ENCODE measurements around the gene AGTRAP.

AGTRAP gene, protein sequence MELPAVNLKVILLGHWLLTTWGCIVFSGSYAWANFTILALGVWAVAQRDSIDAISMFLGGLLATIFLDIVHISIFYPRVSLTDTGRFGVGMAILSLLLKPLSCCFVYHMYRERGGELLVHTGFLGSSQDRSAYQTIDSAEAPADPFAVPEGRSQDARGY

GRCh38 chr1:11735854-11736745, at the start of gene AGTRAP:
Gene AGTRAP (plus strand): TSS chr1:11736136. CDS start chr1:11736209, 73 bp downstream.
- peak; percentile 83 for DNase-seq (ENCODE audit: low read depth)

GRCh38 chr1:11688506-11688905, 47.4 kb upstream of the AGTRAP start:
- DNase-seq (ENCODE audit: low read depth): no peak

- DNase-seq (ENCODE audit: low read depth): no peak
Measured at GRCh38 chr1:11690397-11691301, 45.3 kb upstream of the AGTRAP start.

GRCh38 chr1:11691302-11691914, 44.5 kb upstream of the AGTRAP start, which contains the start of gene DRAXIN:
Gene DRAXIN (plus strand): TSS chr1:11691710. CDS start chr1:11706259, 14,549 bp downstream.
- DNase-seq (ENCODE audit: low read depth): no peak

DNA sequence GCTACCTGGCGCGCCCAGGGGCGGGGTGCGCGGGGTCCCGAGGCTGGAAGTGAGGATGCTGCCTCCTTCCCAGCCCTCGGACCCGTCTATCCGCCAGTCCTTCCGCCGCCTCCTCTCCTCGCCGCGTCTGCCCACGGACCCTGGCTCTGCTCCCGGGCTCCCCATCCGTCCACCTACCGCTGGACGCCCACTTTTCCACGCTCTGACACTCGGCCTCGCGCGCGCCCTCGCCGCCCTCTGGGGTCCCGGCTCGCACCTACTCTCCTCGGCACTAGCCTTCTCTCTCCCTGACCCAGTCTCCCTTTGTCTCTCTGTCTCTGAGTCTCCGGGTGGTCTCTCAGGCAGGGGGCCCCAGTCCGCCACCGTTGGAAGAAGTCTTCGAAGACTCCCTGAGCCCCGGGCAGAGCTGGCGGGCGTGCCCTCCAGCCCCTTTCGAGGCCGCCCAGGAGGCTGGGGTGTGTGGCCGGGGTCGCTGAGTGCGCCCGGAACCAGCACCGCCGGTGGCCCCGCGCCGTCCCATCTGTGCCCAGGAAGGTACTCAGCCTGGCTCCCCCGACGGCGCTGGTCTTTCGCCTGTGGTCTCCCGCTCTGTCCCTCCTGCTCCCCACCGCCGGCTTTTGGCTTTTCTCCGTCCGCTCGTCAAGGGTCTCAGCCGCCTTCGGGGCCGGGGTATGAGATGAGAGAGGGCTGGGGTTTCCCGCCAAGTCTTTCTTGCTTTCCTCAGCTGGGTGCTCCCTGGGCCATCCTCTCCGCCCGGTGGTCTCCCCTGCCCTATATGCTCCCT, 43.8 kb upstream of the AGTRAP start:
- no peak for DNase-seq (ENCODE audit: low read depth)

DNA sequence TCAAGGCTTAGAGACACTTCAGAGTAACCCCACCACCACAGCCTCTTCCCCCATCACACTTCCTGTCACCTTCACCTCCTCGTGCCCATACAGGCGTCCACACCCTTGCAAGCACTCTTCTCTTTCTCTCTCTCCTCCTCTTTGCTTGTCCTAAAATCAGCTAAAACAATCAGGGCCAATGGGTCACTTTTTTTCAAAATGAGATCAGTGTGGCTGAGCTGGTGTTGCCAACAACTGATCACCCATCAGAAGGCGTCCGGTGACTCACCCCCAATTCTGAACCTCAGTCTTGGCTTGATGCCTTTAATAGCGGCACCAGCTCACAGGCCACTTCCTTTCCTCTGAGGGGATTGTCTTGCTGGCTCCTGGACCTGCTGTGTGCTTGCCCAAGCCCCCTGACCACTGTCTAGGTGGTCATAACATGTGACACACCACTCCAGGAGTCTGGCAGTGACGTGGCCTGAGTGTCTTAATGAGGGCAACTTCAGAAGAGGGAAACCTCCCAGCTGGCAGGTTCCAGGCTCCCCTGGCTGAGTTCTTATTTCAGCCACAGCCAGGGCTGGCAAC, 42.8 kb upstream of the AGTRAP start:
- peak; percentile 87 for DNase-seq (ENCODE audit: low read depth)

DNA sequence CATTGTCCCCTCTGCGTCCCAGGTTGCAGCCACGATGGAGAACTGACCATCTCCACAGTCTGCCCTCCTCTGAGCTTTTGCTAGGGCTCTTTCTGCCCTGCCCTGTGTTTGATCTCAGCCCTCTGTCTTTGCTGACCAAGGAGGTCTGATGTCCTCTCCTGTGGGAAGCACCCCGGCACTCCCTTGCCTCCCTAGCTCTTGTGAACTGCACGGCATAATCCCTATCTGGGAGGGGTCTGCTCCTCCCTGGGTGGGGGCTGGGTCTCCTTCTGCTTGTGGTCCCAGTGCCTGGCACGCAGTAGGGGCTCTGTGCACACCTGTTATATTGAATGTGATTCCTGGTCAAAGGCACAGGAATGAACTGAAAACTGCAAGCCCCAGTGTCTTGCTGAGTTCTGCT, 42.0 kb upstream of the AGTRAP start:
- DNase-seq (ENCODE audit: low read depth): no peak

DNA sequence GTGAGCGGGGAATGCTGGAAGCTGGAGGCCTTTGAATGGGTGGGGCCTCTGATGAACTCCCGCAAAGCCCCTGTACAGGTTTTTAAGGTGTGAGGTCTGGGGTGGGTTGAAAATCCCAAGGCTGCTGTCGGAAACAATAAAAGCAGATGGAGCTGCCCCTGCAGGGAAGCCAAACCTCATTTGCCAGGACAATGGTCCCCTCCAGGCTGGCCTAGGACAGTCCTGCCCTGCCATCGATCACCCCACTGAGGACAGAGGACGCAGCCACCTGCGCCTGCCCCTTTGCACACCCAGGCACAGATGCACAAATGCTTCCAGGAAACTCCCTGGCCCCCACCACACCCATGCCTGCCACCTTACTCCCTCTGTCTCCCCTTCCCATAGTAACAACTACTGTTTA, 40.1 kb upstream of the AGTRAP start:
- no peak for DNase-seq (ENCODE audit: low read depth)

DNA sequence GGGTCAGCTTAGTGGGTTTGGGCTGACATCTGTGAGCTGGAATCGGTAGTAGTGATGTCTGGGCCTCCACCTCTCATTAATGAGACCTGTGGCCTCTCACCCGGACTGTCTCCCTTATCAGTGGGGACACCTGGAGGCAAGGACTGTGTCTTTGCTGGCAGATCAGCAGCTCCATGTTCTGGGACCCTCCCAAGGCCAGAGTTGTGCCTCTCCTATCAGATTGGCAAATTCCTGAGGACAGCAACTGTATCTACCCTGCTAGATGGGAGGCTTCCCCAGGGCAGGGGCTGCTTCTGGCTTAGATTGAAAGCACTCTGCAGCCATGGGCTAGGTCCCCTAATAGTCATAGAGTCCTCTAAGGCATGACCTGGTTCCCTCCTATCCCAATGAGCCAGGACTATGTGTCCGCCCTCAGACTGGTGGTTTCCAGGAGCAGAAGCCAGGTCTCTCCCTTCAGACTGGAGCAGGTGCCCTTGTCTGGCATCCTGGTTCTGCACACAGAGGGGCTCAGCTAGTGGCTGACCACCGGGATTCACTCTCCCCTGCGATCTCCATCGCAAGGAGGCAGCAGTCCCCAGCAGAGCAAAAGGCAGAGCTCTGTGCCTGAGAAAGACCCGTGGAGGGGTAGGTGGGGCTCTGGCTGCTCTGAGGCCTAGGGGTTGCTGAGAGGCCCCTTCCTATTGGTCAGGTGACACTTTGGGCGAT, 38.6 kb upstream of the AGTRAP start:
- DNase-seq (ENCODE audit: low read depth): no peak

- no peak for DNase-seq (ENCODE audit: low read depth)
Measured at GRCh38 chr1:11697893-11698210, 38.1 kb upstream of the AGTRAP start.

- DNase-seq (ENCODE audit: low read depth): no peak
Measured at GRCh38 chr1:11700601-11701467, 35.1 kb upstream of the AGTRAP start.

DNA sequence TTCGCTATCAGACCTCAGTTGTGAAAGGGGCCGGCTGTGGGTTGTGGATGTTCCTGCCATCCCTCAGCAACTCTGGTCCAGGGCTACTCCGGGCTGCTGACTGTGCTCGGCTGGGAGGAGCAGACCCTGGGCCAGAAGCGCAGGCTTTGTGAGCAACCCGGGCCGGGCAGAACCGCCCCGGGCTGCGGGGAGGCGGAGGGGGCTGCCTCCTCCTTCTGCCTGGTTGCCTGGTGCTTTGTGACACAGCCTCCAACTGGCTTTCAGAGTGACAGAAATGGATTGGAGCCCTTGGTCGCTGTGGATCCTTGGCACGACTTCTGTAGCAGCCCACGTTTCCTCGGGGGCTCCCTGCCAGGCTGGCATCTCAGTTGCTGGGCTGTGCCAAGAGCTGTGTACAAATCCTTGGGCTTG, 34.4 kb upstream of the AGTRAP start:
- DNase-seq (ENCODE audit: low read depth): no peak

- DNase-seq (ENCODE audit: low read depth): no peak
Measured at GRCh38 chr1:11701981-11702803, 33.7 kb upstream of the AGTRAP start.

DNA sequence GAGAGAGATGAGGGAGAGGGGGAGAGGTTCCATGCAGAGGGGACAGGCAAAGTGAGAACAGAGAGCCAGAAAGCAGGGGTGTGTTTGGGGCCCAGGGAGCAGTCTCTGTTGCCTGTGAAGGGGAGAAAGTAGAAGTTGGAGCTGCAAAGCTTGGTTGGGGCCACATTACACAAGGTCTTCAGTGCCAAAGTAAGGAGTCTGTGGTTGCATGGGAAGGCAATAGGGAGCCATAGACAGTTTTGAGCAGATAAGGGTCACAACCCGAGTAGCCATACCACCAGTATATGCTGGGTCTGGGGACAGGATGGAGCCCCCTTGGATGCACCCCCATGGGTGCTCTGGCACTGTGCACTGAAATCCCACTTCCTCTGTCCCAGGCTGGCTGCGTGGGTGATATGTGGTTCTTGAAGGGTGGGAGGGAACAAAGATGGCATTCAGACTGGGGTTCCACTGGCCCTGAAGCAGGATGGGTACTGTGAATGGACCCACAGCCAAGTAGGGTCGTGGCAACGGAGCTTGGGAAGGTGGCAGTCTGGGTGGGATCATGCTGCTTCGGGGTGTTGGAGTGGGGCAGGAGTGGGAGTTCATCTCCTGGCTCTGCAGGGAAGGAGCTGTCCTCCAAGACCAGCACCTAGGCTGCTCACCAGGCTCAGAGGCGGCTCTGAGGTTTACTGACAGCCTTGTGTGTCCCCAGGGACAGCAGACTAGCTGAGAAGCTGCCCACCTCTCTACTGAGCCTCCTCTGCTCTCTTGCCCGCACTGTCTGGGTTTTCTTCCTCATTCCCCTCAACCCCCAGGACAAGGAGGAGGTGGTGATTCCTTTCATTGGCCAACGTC, 32.4 kb upstream of the AGTRAP start:
- no peak for DNase-seq (ENCODE audit: low read depth)

DNA sequence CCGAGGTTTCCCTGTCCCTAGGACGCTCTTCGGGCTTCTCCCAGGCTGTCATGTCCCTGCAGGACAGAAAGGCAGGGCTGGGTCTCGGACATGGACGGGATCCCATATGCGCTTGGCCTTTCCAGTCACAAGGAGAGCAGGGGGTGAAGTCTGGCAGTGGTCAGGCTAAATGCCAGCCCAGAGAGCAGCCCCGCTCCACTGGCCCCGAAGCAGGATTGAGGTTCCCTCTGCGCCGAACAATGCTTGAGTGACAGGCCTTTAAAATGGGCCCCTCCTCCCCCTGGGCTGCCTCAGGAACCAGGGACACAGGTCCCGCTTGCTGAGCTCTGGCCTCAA, 31.8 kb upstream of the AGTRAP start:
- DNase-seq (ENCODE audit: low read depth): no peak

DNA sequence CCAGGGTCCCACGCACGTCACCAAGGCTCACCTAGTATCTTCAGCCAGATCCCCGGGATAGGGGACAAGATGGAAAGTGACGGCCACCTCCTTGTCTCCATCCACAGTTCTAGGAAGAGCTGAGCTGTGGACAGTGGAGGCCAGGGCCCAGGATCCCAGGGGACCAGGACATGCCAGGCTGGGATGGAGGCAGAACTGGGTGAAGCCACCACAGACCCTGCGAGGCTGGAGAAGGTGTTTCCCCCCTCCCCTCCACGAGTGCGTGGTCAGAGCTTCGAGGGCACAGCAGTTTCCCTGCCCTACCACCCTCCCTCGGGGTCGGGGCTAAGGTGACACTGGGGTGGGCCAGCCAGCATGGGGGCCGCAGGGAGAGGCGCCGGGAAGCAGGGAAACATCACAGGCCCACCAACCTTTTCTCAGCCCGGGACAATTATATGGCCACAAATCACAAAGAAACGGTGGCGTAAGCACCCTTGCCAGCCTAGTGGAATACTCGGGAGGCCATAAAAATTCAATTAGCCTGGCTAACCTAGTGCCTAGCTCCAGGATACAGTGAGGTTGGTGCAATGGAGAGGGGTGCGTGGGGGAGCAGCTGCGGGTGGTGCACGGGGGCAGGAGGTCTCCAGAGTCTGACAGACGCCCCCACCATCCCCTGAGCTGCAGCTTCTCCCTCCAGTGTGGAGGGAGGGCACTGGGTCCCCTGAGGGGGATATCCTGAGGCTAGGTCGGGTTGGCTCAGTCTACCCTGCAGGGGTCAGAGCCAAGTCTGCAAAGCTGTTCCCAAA, 31.1 kb upstream of the AGTRAP start:
- DNase-seq (ENCODE audit: low read depth): no peak

DNA sequence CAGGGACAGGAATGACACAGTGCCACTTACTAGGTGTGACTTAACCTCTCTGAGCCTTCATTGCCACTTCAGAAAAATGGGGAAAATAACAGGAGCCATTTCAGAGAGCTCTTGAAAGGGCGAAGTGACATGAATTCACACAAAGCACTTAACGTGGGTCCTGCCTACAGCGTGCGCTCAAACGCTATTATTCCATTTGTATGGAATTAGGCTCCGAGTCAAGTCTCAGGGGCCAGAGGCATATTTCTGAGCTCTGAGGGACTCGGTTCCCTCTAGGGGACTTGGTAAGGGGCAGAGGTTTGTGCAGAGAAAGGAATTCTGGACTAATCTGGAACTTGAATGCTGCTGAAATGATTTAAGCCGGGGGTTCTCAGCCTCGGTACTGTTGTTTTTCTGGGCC, 30.3 kb upstream of the AGTRAP start:
- DNase-seq (ENCODE audit: low read depth): no peak
